Esophagus muscularis mucosa (tissue), 4 donors: ENCODE measurements around the gene NCK1.

Experiments
- CTCF ChIP-seq, 3 experiments: fragments of 200-600 bp in 2 of 3; fragments of 450-650 bp in 1 of 3; sonication (generic) in 2 of 3; IDR thresholded peaks; one replicate each; pipeline ENCODE4 v1.5.1; 2017 to 2019; ENCODE audit warnings: antibody characterized with exemption in 3 of 3, mild to moderate bottlenecking in 2 of 3, moderate library complexity in 1 of 3
- EP300 ChIP-seq: sonication (generic); formaldehyde crosslinking; IDR thresholded peaks from one replicate; pipeline ENCODE4 v1.6.1; 2017; ENCODE audit warnings: antibody characterized with exemption
- POLR2A ChIP-seq: fragments of 450-650 bp; IDR thresholded peaks from one replicate; pipeline ENCODE4 v1.6.1; 2017; ENCODE audit warnings: antibody characterized with exemption, moderate library complexity, mild to moderate bottlenecking, low read depth
- POLR2AphosphoS5 ChIP-seq, 2 donors: sonication (generic); formaldehyde crosslinking; IDR thresholded peaks; one replicate each; pipeline ENCODE4 v1.6.1; 2017; ENCODE audit warnings: antibody characterized with exemption in 2 of 2

DNA sequence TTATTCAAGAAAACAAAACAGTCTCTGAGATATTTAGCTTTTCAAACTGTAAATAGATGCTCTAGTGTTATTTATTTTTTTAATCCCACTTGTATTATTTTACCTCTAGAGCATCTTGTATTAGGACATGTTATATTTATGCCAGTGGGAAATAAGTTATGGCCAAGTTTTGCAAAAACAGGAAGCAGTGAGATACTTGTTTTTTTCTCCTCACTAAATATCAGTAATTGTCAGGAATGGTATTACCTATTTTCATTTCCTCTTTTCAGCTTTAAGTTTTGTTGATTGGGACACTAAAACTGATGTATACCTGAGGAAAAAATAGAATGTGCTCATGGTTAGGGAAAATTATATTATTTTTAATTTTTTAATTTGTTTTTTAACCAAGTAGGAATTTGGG, 87.1 kb downstream of the NCK1 start:
- no peak for TF ChIP-seq POLR2A
- no peak for TF ChIP-seq CTCF (IDR thresholded peaks at IDR 0.05)
- no peak for TF ChIP-seq EP300
- TF ChIP-seq POLR2AphosphoS5 (IDR thresholded peaks at IDR 0.05): no peak
